Loucy (cell line): ENCODE measurements around the gene SAMD9.

Experiments used
- EZH2phosphoT487 ChIP-seq: fragments of 200-600 bp; IDR thresholded peaks from 2 replicates; pipeline ENCODE4 v1.6.1; 2018; ENCODE audit warnings: antibody characterized with exemption, mild to moderate bottlenecking, moderate library complexity, borderline replicate concordance
- TF ChIP-seq, protein P1 (sequence below): fragments of 200-600 bp; sonication (generic); conservative IDR thresholded peaks from 2 replicates; pipeline ENCODE4 v1.5.1; 2014; ENCODE audit warnings: mild to moderate bottlenecking, antibody characterized with exemption, low read length

DNA sequence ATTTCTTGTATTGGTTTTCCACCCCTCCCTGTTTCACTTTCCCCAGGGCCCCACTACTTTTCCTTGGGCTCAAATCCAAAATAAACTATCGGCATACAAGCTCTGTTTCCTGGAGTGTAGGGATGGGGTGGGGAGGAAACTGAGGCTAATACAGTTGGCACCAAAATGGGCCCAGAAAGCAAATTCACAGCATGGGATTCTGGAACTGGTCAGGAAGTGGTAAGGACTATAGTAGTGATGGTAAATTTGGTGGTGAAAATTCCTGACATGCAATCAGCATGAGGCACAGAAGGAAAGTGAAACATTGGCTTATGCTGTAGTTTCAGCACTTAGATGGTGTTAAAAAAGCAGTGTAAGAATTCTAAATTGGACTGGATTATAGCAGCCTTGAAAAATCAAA is 39.1 kb upstream of the SAMD9 start:
- TF ChIP-seq, protein P1, sequence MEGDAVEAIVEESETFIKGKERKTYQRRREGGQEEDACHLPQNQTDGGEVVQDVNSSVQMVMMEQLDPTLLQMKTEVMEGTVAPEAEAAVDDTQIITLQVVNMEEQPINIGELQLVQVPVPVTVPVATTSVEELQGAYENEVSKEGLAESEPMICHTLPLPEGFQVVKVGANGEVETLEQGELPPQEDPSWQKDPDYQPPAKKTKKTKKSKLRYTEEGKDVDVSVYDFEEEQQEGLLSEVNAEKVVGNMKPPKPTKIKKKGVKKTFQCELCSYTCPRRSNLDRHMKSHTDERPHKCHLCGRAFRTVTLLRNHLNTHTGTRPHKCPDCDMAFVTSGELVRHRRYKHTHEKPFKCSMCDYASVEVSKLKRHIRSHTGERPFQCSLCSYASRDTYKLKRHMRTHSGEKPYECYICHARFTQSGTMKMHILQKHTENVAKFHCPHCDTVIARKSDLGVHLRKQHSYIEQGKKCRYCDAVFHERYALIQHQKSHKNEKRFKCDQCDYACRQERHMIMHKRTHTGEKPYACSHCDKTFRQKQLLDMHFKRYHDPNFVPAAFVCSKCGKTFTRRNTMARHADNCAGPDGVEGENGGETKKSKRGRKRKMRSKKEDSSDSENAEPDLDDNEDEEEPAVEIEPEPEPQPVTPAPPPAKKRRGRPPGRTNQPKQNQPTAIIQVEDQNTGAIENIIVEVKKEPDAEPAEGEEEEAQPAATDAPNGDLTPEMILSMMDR: no peak
- no peak for TF ChIP-seq EZH2phosphoT487
